ENCODE measurements around the gene CHRM1. TPM values are rescaled to one million over a fixed set of nuclear protein-coding genes. Genes with fewer than 3 reads are reported as not detected.

The CHRM1 gene
- total RNA-seq, 1 experiment from 2014 or later: not detected

Other genes with a start within 250 kb of the CHRM1 start
- 83.6 and 95.6 TPM in 2 replicates for gene UQCC3, start 249.7 kb downstream of the CHRM1 start, total RNA-seq (2014; rRNA removed)
- 4.7 and 9.7 TPM in 2 replicates for gene LBHD1, start 249.1 kb downstream of the CHRM1 start, total RNA-seq (2014; rRNA removed)
- 190 and 311 TPM in 2 replicates for gene UBXN1, start 242.3 kb downstream of the CHRM1 start, total RNA-seq (2014; rRNA removed)
- gene LRRN4CL, start 231.8 kb downstream of the CHRM1 start, total RNA-seq (2014; rRNA removed): 0.51 and 0.86 TPM in 2 replicates
- 65.7 and 73.4 TPM in 2 replicates for gene BSCL2, start 213.9 kb downstream of the CHRM1 start, total RNA-seq (2014; rRNA removed)
- gene GNG3, start 213.7 kb downstream of the CHRM1 start, total RNA-seq (2014; rRNA removed): not detected in 2 replicates
- gene HNRNPUL2, start 193.9 kb downstream of the CHRM1 start, total RNA-seq (2014; rRNA removed): 15.5 and 25.4 TPM in 2 replicates
- 26.1 and 37.4 TPM in 2 replicates for gene TTC9C, start 192.9 kb downstream of the CHRM1 start, total RNA-seq (2014; rRNA removed)
- 2.2 and 3.3 TPM in 2 replicates for gene ZBTB3, start 167.2 kb downstream of the CHRM1 start, total RNA-seq (2014; rRNA removed)
- gene POLR2G, start 159.8 kb downstream of the CHRM1 start, total RNA-seq (2014; rRNA removed): 208 and 230 TPM in 2 replicates
- gene TAF6L, start 150.0 kb downstream of the CHRM1 start, total RNA-seq (2014; rRNA removed): 40.2 and 43.9 TPM in 2 replicates
- 80.2 and 86.7 TPM in 2 replicates for gene TMEM179B, start 134.0 kb downstream of the CHRM1 start, total RNA-seq (2014; rRNA removed)
- 37.5 and 49.6 TPM in 2 replicates for gene TMEM223, start 129.4 kb downstream of the CHRM1 start, total RNA-seq (2014; rRNA removed)
- 33.1 and 33.2 TPM in 2 replicates for gene NXF1, start 115.9 kb downstream of the CHRM1 start, total RNA-seq (2014; rRNA removed)
- 41.4 and 48.2 TPM in 2 replicates for gene STX5, start 89.3 kb downstream of the CHRM1 start, total RNA-seq (2014; rRNA removed)
- not detected in 2 replicates for gene TEX54, start 88.5 kb downstream of the CHRM1 start, total RNA-seq (2014; rRNA removed)
- gene WDR74, start 81.8 kb downstream of the CHRM1 start, total RNA-seq (2014; rRNA removed): 217 and 222 TPM in 2 replicates
- gene SLC3A2, start 40.5 kb downstream of the CHRM1 start, total RNA-seq (2014; rRNA removed): 243 and 304 TPM in 2 replicates
- gene SLC22A6, start 63.6 kb upstream of the CHRM1 start, total RNA-seq (2014; rRNA removed): not detected in 2 replicates
- gene SLC22A8, start 94.5 kb upstream of the CHRM1 start, total RNA-seq (2014; rRNA removed): not detected in 2 replicates
- gene SLC22A24, start 222.9 kb upstream of the CHRM1 start, total RNA-seq (2014; rRNA removed): not detected in 2 replicates